ENCODE results near the gene WDR90.

The WDR90 gene

DNA sequence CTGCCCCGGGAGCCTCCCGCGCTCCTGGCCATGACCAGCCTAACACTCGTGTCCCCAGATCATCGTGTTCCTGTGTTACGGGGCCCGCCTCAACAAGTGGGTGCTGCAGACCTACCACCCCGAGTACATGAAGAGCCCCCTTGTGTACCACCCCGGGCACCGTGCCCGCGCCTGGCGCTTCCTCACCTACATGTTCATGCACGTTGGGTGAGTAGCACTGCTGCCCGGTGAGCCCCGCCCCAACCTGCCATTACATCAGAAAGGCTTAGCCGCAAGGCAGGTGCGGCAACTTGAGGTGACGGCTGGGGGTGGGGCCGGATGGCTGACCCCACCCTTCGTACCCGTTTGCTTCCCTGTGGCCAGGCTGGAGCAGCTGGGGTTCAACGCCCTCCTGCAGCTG, 27.7 kb downstream of the WDR90 start:
- DNase-seq (ENCODE audit: low spot score): no peak

DNA sequence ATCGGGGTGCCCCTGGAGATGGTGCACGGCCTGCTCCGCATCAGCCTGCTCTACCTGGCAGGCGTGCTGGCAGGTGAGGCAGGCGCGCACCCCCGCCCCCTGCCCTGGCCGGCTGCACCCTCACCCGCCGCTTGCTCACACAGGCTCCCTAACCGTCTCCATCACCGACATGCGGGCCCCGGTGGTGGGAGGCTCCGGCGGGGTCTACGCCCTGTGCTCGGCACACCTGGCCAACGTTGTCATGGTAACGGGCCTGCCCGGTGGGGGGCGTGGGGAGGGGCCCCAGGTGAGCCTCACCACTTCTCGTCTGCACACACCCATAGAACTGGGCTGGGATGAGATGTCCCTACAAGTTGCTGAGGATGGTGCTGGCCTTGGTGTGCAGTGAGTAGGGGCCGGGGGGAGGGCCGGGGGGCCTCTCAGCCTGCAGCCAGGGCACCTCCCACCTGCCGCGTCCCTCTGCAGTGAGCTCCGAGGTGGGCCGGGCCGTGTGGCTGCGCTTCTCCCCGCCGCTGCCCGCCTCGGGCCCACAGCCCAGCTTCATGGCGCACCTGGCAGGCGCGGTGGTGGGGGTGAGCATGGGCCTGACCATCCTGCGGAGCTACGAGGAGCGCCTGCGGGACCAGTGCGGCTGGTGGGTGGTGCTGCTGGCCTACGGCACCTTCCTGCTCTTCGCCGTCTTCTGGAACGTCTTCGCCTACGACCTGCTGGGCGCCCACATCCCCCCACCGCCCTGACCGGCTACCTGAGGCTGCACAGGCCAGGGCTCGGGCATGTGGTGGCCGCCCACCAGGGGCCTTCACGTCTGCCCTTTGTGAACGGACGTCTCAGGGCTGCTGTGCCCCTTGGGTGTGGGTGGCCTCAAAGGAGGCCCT, 28.4 kb downstream of the WDR90 start:
- DNase-seq (ENCODE audit: low spot score): no peak

DNA sequence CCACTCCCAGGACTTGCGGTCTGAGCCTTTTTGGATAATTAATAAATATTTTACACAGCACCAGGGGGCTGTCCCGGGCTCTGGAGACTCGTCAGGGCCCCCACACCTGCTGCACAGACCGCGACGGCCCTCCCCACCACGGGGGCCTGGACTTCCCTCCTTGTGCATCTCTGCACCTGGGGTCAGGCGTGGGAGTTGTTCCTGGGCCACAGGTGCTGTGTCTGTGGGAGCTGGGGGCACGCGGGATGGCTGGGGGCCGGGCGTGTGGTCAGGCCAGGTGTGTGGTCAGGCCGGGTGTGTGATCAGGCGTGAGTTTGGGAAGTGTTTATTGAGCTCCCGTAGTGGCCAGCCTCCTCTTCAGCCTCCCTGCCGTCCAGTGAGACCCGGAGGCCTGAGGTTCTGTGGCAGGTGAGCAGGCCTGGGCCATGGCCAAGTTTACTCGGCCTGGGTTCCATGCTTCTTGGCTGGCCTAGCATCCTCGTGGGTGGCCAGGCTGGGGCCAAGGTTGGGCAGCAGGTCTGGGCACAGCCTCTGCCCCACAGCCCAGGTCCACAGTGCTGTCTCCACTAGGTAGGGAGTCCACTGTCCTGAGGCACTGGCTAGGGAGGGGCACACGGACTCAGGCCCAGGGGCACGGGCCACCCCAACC, 29.2 kb downstream of the WDR90 start:
- DNase-seq (ENCODE audit: low spot score): no peak

DNA sequence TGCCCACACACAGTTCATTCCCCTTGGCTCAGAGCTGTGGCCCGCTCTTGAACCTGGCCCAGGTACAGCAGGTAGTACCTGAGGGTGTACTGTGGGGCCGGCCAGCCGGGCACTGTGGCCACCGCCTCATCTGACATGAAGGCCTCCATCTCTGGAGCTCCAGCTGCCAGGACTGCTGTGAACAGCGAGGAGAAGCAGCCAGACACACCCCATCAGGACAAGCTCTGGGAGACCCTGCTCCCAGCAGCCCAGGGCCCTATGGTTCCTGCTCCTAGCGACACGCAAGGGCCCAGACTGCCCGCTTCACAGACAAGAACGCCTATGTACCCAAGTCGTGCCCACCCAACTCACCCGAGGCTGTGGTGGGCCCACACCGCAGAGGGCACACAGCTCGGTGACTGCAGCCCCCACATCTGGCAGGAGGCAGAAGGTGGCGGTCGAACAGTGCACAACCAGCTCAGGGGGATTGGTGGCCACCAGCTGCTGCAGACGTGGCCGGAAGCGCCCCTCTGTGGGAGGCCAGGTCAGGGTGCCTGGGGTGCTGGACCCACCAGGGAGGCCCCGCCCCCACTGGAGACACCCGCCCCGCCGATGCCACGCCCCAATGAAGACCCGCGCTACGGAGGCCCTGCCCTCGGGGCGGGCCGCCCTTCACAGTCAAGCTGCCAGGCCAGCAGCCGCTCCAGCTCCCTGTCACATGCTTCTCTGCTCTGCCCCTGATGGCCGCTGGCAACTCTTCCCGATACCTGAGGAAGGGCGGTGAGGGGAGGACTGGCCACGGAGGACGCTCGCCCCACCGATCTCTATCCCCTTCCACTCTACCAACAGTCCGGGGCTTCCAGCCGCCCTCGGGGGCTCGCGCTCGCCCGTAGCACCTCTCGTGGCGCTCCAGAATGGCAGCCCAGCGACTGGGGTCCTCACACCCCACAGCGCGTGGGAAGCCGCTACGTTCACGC, 30.0 kb downstream of the WDR90 start:
- peak; percentile 76 for DNase-seq (ENCODE audit: low spot score)

DNA sequence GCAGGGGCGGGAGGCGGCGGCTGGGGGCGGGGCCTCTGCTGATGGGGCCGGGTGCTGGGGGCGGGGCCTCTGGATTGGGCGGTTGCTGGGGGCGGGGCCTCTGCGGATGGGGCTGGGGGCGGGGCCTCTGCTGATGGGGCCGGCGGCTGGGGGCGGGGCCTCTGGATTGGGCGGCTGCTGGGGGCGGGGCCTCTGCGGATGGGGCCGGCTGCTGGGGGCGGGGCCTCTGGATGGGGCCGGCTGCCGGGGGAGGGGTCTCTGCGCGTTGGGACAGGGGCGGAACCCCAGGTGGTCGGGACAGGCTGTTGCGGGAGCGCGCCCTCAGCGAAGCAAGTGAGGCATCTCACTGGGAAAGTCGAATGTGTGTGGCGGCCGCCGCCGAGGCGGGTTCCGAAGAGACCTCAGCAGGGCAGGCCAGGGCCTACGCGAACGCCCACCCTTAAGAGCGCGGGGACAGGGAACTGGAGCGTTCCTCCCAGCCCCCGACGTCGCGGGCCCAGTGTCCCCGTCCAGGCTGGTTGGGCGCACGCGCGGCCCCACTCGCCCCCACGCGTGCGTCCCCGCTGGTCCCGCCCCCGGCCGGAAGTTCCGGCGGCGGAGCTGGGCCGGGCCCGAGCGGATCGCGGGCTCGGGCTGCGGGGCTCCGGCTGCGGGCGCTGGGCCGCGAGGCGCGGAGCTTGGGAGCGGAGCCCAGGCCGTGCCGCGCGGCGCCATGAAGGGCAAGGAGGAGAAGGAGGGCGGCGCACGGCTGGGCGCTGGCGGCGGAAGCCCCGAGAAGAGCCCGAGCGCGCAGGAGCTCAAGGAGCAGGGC, 30.9 kb downstream of the WDR90 start, which contains the start of gene STUB1:
Gene STUB1, plus strand, starts transcription at position 597 of the 811 bp plus-strand sequence. Its CDS starts 116 bp downstream, at position 713.
- peak; percentile 88 for DNase-seq (ENCODE audit: low spot score)

DNA sequence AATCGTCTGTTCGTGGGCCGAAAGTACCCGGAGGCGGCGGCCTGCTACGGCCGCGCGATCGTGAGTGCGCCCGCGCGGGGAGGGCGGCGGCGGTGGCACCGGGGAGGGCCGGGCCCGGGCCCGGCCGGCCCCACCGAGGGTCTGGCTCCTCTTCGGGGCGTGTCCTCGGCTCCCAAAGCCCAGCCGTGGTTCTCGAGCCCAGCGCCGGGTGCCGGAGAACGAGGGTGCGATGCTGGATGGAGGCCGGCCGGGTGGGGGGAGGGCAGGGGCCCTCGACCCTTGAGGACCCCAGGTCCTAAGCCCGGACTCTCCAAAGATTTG, 31.4 kb downstream of the WDR90 start:
- no peak for DNase-seq (ENCODE audit: low spot score)

DNA sequence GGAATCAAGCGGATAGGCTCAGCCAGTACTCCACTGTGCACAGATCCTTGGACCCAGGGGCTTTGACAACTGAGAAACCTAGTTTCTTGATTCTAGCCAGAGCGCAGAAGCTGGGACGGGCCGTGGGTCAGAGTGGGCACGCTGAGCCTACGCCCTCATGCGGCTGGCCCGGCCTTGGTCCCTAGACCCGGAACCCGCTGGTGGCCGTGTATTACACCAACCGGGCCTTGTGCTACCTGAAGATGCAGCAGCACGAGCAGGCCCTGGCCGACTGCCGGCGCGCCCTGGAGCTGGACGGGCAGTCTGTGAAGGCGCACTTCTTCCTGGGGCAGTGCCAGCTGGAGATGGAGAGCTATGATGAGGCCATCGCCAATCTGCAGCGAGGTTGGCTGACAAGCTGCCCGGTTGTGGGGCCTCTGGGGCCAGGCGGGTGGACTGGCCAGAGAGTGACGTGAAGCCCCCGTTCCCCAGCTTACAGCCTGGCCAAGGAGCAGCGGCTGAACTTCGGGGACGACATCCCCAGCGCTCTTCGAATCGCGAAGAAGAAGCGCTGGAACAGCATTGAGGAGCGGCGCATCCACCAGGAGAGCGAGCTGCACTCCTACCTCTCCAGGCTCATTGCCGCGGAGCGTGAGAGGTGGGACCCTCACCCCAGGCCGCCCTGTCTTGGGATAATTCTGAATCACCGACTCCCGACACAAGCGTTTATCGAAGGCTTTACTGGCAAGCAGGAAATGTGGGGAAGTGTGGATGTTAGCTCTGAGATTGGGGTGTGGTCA, 32.0 kb downstream of the WDR90 start:
- DNase-seq (ENCODE audit: low spot score): peak; percentile 87

DNA sequence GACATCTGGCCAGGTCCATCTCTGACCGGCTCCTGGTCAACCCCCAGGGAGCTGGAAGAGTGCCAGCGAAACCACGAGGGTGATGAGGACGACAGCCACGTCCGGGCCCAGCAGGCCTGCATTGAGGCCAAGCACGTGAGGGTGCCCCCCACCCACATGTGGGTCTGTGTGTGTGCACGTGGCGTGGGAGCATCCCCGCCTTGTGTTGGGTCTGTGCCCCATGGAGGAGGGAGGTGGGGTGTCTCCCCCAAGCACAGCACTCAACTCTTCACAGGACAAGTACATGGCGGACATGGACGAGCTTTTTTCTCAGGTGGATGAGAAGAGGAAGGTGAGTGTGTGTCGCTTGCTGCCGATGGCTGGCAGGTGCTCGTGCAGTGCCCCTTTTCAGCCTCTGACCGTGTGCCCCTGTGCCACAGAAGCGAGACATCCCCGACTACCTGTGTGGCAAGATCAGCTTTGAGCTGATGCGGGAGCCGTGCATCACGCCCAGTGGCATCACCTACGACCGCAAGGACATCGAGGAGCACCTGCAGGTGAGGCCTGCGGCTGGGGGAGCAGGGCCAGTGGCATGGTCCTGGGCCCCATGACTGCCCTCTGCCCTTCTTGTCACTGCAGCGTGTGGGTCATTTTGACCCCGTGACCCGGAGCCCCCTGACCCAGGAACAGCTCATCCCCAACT, 32.7 kb downstream of the WDR90 start:
- DNase-seq (ENCODE audit: low spot score): peak; percentile 74

DNA sequence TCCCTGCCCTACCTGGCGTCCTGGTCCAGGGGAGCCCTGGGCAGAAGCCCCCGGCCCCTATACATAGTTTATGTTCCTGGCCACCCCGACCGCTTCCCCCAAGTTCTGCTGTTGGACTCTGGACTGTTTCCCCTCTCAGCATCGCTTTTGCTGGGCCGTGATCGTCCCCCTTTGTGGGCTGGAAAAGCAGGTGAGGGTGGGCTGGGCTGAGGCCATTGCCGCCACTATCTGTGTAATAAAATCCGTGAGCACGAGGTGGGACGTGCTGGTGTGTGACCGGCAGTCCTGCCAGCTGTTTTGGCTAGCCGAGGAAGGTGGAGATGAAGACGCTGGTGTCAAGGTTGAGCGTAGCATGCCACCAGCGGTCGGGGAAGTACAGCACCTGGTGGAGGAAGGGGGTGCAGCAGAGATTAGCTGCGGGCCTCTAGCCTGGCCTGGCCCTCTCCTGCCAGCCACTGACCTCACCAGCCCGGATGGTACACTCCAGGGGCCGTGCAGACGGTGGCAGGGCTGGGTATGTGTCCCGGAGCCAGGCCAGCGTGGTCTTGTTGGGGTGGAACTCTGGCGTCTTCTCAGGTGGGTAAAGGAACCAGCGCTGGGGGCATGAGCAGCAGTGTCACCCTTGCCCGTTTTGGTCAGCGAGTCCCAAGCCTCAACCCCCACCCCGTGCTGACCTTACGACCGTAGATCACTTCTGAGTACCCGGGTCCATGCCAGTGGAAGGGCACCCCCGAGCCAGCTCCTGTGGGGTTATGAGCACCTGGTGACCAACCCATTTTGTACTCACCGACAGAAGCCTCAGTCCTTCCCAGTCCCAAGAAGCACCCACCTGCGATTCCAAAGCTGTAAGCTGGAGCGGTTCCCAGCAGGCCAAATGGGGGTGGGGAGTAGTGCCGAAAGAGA, 33.6 kb downstream of the WDR90 start:
- DNase-seq (ENCODE audit: low spot score): peak; percentile 52

DNA sequence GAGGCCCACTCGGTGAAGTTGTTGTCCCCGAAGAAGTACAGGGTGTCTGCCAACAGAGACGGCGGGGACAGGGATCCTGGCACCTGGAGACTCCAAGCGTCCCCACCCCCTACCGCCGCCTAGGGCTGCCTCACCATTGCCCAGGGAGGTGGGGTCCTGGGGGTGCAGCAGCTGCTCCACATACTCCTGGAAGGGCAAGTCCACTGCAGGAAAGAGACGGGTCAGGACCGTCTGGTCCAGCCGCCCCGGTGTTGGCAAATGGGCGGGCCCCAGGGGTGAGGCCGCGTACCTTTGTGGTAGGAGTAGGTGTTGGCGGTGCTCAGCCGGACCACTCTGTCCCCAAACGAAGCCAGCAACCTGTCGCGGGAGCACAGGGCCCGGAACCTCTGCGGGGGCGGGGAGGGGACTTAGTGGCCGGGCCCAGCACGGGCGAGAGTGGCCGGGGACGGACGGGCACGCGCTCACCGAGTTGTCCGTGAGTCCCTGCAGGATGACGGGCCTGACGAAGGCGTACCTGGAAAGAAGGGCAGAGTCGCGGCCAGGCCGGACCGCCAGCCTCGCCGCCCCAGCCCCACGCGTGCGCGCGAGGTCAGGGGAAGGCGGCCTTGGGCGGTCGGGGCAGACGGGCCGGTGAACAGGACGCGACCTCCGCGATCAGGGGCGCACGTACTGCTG, 34.4 kb downstream of the WDR90 start:
- peak; percentile 49 for DNase-seq (ENCODE audit: low spot score)

DNA sequence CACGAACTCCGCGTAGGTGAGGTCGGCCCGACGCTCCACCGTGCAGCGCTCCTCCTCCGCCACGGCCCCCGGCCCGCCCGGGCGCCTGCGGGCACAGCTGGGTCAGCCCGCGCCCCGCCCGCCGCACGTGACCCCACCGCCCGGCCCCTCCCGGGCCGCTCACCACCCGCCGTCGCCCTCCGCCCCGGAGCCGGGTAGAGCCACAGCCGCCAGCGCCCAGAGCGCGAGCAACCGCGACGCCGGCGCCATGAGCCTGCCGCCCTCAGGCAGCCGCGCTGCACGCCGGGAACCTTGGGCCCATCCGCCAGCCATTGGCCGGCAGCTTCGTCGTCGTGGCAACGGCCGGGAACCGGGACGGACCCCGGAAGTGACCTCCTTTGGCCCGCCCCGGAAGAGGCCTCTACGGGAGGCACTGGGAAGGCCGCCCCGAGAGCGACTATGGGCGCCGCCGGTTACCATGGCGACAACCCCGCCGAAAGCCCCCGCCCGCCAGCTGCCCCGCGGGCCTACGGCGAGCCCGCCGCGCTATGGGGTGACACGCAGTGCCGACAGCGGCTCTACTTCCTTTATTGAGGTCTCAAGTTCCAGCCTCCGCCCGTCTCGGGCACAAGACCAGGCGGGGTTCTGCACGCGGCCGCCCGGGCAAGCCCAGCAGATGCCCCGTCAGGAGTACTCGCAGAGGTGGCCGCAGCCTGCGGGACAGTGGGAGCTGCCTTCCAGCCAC, 35.1 kb downstream of the WDR90 start, which contains the start of gene JMJD8:
Gene JMJD8, minus strand, starts transcription at position 264 of the 724 bp plus-strand sequence. Its CDS starts 15 bp downstream, at position 249.
- peak; percentile 97 for DNase-seq (ENCODE audit: low spot score)

DNA sequence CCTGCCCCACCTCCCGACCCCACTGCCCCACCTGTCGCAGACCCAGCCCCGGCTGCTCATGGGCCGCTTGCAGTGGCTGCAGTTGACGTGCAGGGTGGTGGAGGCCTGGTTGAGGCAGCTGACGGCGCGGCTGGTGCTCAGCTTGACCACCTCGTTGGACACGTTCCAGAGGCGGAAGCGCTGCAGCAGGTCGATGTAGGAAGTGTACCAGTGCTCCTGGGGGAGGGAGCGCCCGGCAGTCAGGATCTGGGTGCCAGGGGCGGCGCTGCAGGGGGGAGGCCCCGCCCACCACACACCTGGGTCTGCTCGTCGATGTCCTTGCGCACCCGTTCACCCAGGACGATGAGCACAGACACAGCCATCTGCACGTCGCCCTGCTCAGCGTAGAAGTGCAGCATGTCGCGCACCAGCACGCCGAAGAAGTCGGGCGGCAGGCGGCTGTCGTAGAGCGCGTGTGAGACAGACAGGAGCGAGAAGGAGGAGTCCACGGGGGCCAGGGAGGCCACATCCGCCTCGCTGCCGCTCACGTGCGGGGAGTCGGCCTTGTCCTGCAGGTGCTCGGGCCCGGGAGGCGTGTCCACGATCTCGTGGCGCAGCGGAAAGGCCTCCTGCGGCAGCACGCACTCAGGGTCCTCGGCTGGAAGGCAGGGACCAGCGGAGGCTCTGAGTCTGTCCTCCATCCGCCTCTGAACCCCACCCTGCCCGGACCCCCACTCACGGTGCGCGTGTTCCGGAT, 36.0 kb downstream of the WDR90 start:
- DNase-seq (ENCODE audit: low spot score): no peak

DNA sequence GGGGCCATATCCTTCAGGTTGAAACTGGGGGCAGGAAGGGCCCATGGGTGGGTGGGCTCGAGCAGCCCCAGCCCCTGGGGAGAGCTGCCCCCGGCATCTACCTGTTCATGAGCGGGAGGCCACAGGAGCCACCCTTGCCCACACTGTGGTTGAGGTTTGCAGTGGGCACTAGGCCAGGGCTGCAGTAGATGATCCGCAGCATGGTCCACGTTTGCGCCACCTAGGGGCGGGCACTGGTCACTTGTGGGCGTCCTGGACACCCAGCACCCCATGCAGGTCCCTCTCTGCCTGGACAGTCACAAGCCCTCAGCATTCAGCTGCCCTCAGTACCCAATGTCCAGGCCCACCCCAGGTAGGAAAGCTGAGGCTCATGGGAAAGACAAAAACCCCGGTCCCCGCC, 36.8 kb downstream of the WDR90 start:
- DNase-seq (ENCODE audit: low spot score): peak; percentile 82

DNA sequence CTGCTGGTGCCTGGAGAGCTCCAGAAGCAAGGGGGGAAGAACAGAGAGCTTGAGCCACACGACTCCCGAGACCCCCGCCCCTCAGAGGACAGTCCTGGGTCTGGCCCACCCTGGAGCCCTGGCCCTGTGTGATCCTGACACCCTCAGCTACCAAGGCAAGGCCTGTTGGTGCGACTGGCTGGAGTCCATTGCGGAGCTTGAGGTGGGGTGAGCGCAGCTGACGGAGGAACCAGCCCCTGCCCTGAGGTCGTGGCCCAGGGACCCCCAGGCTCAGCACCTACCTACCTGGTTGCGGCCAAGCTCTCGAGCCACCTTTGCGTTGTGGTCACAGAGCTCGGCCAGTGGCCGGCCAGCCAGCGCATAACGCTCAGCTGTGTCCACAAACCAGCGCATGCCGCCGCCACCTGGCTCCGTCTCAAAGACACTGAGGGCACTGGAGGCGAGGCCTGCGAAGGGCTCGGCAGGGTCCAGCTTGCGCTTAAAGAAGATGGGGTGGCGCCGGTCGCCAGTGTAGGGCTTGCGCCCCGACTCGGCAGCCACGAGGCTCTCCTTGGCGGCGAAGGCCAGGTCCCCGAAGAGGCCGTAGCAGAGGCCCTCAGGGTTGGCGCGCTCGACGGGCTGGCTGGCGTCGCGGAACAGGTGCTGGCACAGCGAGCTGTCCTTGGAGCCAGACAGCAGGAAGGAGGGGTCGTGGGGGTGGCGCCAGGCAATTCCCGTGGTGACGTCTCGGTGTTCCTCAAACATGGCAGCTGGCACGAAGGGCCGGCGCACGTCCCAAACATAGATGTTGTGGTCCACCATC, 37.5 kb downstream of the WDR90 start:
- DNase-seq (ENCODE audit: low spot score): no peak

DNA sequence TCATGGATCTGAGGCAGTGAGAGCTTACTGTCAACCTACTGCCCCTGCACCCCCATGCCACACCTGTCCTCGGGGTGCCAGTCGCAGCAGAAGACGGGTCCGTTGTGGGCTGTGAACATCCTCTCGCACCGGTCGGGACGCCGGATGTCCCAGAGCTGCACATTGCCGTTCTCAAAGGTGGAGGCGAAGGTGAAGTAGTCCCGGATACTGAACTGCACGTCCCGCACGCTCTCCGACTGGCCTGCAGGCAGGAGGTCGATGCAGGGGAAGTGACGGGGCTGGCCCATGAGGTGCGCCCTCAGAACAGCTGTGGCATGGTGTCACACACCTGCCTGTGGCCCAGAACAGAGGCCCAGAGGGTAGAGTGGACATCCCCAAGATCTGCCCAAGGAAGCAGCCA, 38.3 kb downstream of the WDR90 start:
- no peak for DNase-seq (ENCODE audit: low spot score)

Data from RKO (cell line).